Melanocyte of skin (primary cell): ENCODE data around the gene RGL3. TPM values are rescaled to one million over a fixed set of nuclear protein-coding genes. Genes with fewer than 3 reads are reported as not detected.

Experiments
- small RNA-seq, 2 donors: library from RNA; depleted of rRNA; stranded (forward); fragments of <200 nt; gene quantifications; one replicate each; pipeline ENCODE3, GENCODE V24; 2012
- total RNA-seq, 2 donors: library from RNA; depleted of rRNA; stranded (reverse); fragments of >200 nt; gene quantifications; 2 replicates each; pipeline ENCODE4 v1.2.3, GENCODE V29; 2012

The RGL3 gene, protein sequence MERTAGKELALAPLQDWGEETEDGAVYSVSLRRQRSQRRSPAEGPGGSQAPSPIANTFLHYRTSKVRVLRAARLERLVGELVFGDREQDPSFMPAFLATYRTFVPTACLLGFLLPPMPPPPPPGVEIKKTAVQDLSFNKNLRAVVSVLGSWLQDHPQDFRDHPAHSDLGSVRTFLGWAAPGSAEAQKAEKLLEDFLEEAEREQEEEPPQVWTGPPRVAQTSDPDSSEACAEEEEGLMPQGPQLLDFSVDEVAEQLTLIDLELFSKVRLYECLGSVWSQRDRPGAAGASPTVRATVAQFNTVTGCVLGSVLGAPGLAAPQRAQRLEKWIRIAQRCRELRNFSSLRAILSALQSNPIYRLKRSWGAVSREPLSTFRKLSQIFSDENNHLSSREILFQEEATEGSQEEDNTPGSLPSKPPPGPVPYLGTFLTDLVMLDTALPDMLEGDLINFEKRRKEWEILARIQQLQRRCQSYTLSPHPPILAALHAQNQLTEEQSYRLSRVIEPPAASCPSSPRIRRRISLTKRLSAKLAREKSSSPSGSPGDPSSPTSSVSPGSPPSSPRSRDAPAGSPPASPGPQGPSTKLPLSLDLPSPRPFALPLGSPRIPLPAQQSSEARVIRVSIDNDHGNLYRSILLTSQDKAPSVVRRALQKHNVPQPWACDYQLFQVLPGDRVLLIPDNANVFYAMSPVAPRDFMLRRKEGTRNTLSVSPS
- total RNA-seq: 1 to 10 TPM; 1.3 to 2.4 TPM

DNA sequence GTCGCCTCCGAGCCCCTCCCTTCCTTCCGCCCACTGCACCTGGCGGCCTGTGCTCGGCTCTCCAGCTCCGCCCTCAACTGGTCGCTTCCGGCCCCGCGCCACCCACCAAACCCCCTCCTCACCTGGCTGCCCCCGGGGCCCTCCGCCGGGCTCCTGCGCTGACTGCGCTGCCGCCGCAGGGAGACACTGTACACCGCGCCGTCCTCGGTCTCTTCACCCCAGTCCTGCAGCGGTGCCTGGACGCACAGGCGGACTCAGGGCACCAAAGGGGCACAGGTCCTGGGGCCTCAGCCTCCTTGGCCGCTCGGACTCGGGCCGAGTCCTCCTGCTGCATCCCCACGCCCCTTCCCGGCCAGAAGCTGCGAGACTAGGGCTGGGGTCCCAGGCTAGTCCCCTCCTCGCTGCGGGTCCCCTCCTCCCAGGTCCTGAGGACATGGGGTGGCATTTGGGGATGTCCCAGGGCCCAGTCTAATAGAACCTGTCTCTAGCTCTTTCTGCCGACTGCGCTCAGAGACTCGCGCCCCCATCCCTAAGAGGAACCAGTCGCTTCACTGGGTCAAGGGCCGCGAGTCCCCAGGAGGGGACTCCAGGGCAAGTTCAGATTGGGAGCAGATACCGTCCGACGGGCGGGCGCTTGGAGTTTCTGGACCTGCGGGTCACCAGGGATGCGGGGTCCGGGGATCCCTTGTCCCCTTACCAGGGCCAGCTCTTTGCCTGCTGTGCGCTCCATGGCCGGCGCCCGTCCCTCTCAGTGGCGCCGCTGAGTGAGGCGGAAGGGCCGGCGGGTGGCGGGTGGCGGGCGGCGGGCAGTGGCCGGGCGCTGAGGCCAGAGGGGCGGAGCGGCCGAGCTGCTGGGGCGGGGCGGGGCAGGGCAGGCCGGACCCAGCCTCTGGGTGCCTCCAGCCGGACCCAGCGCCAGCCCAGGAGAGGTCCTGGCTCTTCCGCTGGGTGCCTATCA, at the start of gene RGL3:
Gene RGL3, minus strand, starts transcription at position 766 of the 958 bp plus-strand sequence. Its CDS starts 36 bp downstream, at position 730.

DNA sequence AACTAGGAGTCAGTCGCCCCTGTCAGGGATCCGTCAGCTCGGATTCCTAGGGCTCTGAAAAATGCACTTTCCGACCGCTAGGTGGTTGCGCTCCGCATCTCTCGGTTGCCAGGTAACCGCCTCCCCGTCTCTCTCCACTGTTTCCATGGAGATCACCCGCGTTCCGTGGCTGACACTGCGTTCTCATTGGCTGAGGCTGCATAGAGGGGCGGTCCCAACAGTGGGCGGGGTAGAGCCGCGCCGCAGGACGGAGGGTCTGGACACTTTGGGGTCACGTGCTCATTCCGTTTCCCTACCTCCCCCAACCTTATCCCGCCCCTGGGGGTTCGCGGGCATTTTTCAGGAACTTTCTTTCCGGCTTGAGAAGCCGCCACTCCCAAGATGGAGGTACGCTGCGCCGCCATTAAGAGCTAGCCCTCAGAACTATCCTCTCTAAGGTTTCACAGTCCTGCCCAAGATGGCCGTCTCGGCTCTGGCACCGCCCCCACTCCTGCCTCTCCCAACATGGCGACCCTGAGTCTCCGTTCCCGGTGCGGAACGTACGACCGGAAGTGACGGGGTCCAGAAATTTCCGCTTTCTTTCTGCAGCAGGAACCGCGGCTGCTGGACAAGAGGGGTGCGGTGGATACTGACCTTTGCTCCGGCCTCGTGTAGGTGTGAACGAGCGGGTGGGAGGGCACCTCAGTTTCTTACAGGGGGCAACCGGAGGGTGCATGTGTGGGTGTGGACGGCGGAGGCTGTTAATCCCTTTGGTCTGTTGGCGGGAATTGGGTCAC, 16.1 kb upstream of the RGL3 start, which contains the start of the genes ODAD3 and PRKCSH:
Gene ODAD3, minus strand, starts transcription at position 65 of the 776 bp plus-strand sequence. CDS start 105 bp downstream, outside the sequence.
Gene PRKCSH, plus strand, starts transcription at position 579 of the 776 bp plus-strand sequence. CDS start 483 bp downstream, outside the sequence.

DNA sequence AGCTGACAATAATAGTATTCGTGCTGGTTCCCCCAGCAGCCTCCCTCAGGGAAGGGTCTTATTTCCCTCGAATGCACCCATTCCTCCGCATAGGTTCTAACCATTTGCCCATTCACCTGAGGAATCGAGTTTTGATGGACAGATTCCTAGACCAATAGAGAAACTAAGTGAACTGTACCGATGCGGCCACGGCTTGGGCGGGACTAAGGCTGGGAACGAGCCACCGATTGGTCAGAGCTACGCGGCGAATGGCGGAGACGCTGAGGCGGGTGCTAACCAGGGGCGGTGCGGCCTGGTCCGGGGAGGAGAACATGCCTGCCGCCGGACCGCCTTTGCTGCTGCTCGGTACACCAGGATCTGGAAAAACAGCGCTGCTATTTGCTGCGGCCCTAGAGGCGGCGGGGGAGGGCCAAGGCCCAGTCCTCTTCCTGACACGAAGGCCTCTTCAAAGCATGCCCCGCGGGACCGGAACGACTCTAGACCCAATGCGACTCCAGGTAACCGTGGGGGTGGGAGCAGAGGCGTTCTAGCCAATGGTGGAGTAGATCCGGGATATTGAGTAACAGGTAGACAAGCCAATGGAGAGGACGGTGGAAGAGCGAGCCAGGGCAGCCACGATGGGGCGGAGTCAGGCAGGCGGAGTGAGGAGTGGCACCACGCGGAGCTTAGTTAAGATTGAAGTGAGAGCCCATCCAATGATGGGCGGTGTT, 44.5 kb downstream of the RGL3 start, which contains the start of gene SWSAP1:
Gene SWSAP1, plus strand, starts transcription at position 234 of the 710 bp plus-strand sequence. Its CDS starts 15 bp downstream, at position 249.

DNA sequence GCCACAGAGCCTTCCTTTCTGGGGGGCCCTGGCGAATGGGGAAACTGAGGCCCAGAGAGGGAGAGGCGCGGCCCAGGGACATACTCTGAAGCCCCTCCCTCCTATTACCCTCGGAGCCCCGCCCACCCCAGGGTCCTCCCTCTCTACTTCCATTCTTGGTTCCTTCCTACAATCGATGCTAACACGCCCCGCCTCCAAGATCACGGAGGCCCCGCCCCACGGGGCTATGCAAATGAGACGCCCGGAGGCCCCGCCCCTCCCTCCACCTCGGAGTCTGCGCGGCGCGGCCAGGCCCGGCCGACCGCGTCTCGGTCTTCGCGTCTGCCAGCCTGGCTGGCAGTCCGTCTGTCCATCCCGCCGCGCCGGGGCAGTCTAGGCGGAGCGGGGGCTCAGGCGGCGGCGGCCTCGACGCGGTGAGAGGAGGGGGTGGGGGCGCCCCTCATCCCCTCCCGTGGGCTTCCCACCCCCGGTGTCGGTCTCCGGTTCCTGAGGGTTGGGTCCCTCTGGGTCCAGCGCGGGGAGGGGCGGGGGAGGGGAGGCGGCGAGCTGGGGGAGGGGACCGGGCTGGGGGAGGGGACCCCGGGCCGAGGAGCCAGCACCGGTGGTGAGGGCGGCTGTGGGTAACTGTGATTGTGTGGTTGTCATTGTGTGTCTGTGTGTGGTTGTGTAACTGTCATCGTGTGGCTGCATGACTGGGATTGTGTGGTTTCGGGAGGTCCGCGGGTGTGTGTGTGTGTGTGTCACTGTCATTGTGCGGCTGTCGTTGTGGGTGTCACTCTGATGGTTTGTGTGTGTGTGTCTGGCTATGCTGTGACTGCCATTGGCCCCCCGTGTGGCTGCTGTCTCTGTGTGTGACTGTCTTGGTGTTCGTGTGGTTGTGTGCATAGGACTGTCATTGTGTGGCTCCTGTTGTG, 63.7 kb downstream of the RGL3 start, which contains the start of gene PLPPR2:
Gene PLPPR2, plus strand, starts transcription at position 273 of the 914 bp plus-strand sequence. CDS start 2,242 bp downstream, outside the sequence.

DNA sequence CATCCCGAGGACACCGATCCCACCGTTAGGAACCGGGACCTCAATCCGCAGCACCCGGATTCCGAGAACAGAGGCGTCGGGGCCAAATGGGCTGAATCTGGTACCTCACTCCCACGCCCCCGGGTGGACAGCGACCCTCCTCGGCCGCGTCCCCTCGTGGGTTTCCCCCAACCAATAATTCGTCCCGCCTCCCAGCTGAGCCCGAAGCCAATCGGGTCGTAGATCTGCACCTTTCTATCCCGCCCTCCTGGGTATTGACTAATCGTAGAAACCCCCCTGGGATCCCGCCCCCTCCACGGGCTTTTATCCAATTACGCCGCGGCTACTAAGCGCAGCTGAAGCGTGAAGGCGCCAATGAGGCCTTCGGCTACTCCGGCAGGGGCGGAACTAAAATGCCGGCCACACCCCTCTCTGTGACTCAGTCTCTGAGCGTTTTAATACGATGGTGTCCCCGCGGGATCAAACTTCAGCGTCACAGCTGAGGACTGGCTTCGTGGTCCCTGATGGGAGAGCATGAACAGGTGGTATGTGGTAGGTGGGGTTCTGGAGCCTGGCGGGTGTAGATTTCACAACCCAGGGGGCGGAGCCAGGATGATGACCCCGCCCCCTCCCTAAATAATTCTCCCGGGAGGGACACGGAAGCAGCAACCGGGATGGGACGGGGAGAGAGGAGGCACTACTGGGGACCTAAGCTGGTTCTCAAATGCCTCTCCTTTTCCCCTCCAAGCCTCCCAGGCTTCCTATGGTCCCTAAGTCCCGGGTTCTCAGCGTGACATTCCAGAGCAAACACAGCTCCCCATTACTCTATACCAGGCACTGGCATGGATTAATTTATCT, 72.8 kb downstream of the RGL3 start, which contains the start of the genes CCDC159 and TMEM205:
Gene CCDC159, plus strand, starts transcription at position 416 of the 837 bp plus-strand sequence. Its CDS starts 88 bp downstream, at position 504.
Gene TMEM205, minus strand, starts transcription at position 165 of the 837 bp plus-strand sequence. CDS start 649 bp downstream, outside the sequence.

Small RNA genes within 50 kb of the gene (small RNA-seq; reads per million reads assigned to genes)
- gene RF00019: 0 reads per million in 2 donors

Other genes starting within 250 kb of the RGL3 start
- gene KANK2, start 221.8 kb downstream of the RGL3 start, total RNA-seq: 10 to 100 TPM; 66.1 to 70.9 TPM
- not detected for gene ANGPTL8, start 179.7 kb downstream of the RGL3 start, total RNA-seq
- gene DOCK6, start 156.8 kb downstream of the RGL3 start, total RNA-seq: 1 to 10 TPM; 5.7 to 7.6 TPM
- gene TSPAN16, start 123.2 kb downstream of the RGL3 start, total RNA-seq: not detected
- gene RAB3D, start 79.7 kb downstream of the RGL3 start, total RNA-seq: 1 to 10 TPM; 4.1 to 6.3 TPM
- gene TMEM205, start 73.0 kb downstream of the RGL3 start, total RNA-seq: 100 to 1,000 TPM in 1 of 2 donors, 10 to 100 TPM in 1; 99.9 to 142 TPM
- gene CCDC159, start 72.8 kb downstream of the RGL3 start, total RNA-seq: 1 to 10 TPM; 4.7 to 9.6 TPM
- 1 to 10 TPM; 6.5 to 6.7 TPM for gene PLPPR2, start 63.9 kb downstream of the RGL3 start, total RNA-seq
- 1 to 10 TPM; 1.3 to 1.4 TPM for gene SWSAP1, start 44.6 kb downstream of the RGL3 start, total RNA-seq
- 1 to 10 TPM; 7.6 to 8.0 TPM for gene EPOR, start 35.0 kb downstream of the RGL3 start, total RNA-seq
- not detected for gene ODAD3, start 15.8 kb upstream of the RGL3 start, total RNA-seq
- 100 to 1,000 TPM in 1 of 2 donors, 10 to 100 TPM in 1; 74.7 to 119 TPM for gene PRKCSH, start 16.3 kb upstream of the RGL3 start, total RNA-seq
- gene ELAVL3, start 61.7 kb upstream of the RGL3 start, total RNA-seq: not detected
- 1 to 10 TPM; 2.4 to 3.0 TPM for gene ZNF653, start 86.5 kb upstream of the RGL3 start, total RNA-seq
- 10 to 100 TPM; 25.1 to 40.0 TPM for gene ECSIT, start 109.8 kb upstream of the RGL3 start, total RNA-seq
- not detected for gene CNN1, start 119.5 kb upstream of the RGL3 start, total RNA-seq
- gene ELOF1, start 139.9 kb upstream of the RGL3 start, total RNA-seq: 10 to 100 TPM; 43.7 to 52.3 TPM
- 100 to 1,000 TPM; 133 to 141 TPM for gene ACP5, start 158.3 kb upstream of the RGL3 start, total RNA-seq
- gene ZNF627, start 178.2 kb upstream of the RGL3 start, total RNA-seq: 10 to 100 TPM; 10.3 to 12.3 TPM